Cardiac muscle cell (in vitro differentiated cells and primary cell): ENCODE data around the gene CRELD2. TPM values are rescaled to one million over a fixed set of nuclear protein-coding genes. Genes with fewer than 3 reads are reported as not detected.

Experiments used
- DNase-seq, 2 donors: peaks; one replicate each; pipeline versions ENCODE4 v3.0.0 to v3.0.0-alpha.2; 2010 to 2017; ENCODE audit warnings: low read depth in 1 of 2, low spot score in 1 of 2
- H3K27ac ChIP-seq: fragments of 200-600 bp; sonication (generic); 2 replicates; pipeline ENCODE4 v1.5.1; 2016
- H3K27me3 ChIP-seq: fragments of 200-600 bp; sonication (generic); 2 replicates; pipeline ENCODE4 v1.6.0; 2016; ENCODE audit warnings: control low read depth
- H3K36me3 ChIP-seq: fragments of 200-600 bp; sonication (generic); 2 replicates; pipeline ENCODE4 v1.5.1; 2016; ENCODE audit warnings: control low read depth
- H3K4me1 ChIP-seq: fragments of 200-600 bp; sonication (generic); 2 replicates; pipeline ENCODE4 v1.8.1; 2017; ENCODE audit warnings: low read depth, mild to moderate bottlenecking, mixed run types
- H3K4me3 ChIP-seq: fragments of 200-600 bp; sonication (generic); 2 replicates; pipeline ENCODE4 v1.5.1; 2016; ENCODE audit warnings: mild to moderate bottlenecking
- H3K9me3 ChIP-seq: fragments of 200-600 bp; sonication (generic); 2 replicates; pipeline ENCODE4 v1.5.1; 2017; ENCODE audit warnings: low read depth, mild to moderate bottlenecking, control low read depth
- polyA plus RNA-seq: library from polyadenylated mRNA; unstranded; fragments of >200 nt; fragmentation: Nextera tagmentation; extraction: Ambion mirVana; gene quantifications from 2 replicates; pipeline ENCODE4 v1.2.1, GENCODE V29; 2016
- total RNA-seq: library from RNA; depleted of rRNA; stranded (reverse); fragments of >200 nt; gene quantifications from 2 replicates; pipeline ENCODE4 v1.2.3, GENCODE V29; 2016
- TF ChIP-seq, protein P1 (sequence below): IDR thresholded peaks from 2 replicates; pipeline ENCODE4 v1.5.1; 2012; ENCODE audit warnings: low read depth, mild to moderate bottlenecking, low read length

The CRELD2 gene
- total and polyA plus RNA-seq, 2 experiments from 2014 or later = 36.0 to 112 TPM

GRCh38 chr22:49972163-49973017, 54.0 kb downstream of the CRELD2 start:
- TF ChIP-seq, protein P1, sequence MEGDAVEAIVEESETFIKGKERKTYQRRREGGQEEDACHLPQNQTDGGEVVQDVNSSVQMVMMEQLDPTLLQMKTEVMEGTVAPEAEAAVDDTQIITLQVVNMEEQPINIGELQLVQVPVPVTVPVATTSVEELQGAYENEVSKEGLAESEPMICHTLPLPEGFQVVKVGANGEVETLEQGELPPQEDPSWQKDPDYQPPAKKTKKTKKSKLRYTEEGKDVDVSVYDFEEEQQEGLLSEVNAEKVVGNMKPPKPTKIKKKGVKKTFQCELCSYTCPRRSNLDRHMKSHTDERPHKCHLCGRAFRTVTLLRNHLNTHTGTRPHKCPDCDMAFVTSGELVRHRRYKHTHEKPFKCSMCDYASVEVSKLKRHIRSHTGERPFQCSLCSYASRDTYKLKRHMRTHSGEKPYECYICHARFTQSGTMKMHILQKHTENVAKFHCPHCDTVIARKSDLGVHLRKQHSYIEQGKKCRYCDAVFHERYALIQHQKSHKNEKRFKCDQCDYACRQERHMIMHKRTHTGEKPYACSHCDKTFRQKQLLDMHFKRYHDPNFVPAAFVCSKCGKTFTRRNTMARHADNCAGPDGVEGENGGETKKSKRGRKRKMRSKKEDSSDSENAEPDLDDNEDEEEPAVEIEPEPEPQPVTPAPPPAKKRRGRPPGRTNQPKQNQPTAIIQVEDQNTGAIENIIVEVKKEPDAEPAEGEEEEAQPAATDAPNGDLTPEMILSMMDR = no peak
- no peaks in the 10 kb centered on the region for H3K9me3 ChIP-seq
- H3K27me3 ChIP-seq = peaks cover 20% of the 10 kb centered on the region
- H3K4me1 ChIP-seq = peaks cover 9% of the 10 kb centered on the region
- H3K27ac ChIP-seq = no peak overlapping the region
- no peak for DNase-seq
- H3K36me3 ChIP-seq = no peaks in the 10 kb centered on the region
- H3K4me3 ChIP-seq = no peak overlapping the region

DNA sequence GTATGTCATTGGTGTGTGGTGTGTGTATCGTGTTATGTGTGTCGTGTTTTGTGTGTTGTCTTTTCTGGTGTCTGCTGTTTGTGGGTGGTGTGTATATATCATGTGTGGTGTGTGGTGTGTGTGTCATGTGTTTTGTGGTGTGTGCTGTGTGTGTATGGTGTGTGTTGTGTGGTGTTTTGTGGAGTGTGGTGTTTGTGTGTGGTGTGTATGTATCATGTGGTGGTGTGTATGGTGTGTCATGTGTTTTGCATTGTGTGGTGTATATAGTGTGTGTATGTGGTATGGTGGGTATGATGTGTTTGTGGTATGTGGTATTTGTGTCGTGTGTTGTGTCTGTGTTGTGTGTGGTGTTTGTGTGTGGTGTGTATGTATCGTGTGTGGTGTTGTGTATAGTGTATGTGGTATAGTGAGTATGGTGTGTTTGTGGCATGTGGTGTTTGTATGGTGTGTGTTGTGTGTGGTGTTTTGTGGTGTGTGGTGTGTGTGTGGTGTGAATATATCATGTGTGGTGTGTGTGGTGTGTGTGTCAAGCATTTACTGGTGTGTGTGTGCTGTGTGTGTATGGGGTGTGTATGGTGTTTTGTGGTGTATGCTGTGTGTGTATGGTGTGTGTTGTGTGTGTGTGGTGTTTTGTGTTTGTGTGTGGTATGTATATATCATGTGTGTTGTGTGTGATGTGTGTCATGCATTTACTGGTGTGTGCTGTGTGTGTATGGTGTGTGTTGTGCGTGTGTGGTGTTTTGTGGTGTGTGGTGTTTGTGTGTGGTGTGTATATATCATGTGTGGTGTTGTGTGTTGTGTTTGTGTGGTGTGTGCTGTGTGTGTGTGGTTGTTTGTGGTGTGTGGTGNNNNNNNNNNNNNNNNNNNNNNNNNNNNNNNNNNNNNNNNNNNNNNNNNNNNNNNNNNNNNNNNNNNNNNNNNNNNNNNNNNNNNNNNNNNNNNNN, 54.9 kb downstream of the CRELD2 start:
- peaks cover 20% of the 10 kb centered on the region for H3K27me3 ChIP-seq
- peak in 1 of 2 donors; percentile 36 for DNase-seq
- peaks cover 3% of the 10 kb centered on the region for H3K4me1 ChIP-seq
- no peak overlapping the region for H3K27ac ChIP-seq
- H3K36me3 ChIP-seq = no peaks in the 10 kb centered on the region
- H3K9me3 ChIP-seq = no peaks in the 10 kb centered on the region
- TF ChIP-seq, protein P1 = no peak
- no peak overlapping the region for H3K4me3 ChIP-seq

DNA sequence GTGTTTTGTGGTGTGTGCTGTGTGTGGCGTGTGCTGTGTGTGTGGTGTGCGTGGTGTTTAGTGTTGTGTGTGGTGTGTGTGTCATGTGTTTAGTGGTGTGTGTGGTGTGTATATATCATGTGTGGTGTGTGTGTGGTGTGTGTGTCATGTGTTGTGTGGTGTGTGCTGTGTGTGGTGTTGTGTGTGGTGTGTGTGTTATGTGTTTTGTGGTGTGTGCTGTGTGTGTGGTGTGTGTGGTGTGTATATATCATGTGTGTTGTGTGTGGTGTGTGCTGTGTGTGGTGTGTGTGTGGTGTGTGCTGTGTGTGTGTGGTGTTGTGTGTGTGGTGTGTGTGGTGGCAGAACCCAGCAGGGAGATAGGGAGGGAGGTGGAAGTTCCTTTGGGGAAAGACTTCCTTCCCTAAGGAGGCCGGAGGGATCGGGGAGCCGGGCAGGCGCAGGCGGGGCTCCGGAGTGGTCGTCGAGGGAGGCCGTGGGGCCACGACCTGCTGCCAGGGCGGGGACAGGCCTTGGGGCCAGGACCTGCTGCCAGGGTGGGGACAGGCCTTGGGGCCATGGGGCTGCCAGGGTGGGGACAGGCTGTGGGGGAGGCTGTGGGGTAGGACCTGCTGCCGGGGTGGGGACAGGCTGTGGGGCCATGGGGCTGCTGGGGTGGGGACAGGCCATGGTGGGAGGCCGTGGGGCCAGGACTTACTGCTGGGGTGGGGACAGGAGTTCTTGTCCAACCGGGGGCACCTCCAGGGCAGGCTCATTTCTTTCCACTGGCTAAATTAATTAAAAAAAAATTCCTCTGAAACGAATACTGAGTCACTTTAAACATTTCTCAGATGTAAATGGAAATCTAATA, 57.3 kb downstream of the CRELD2 start:
- no peak overlapping the region for H3K27ac ChIP-seq
- H3K9me3 ChIP-seq = no peaks in the 10 kb centered on the region
- peaks cover 3% of the 10 kb centered on the region for H3K4me1 ChIP-seq
- peak in 1 of 2 donors; percentile 33 for DNase-seq
- peaks cover 20% of the 10 kb centered on the region for H3K27me3 ChIP-seq
- H3K4me3 ChIP-seq = no peak overlapping the region
- no peaks in the 10 kb centered on the region for H3K36me3 ChIP-seq
- TF ChIP-seq, protein P1 = no peak

DNA sequence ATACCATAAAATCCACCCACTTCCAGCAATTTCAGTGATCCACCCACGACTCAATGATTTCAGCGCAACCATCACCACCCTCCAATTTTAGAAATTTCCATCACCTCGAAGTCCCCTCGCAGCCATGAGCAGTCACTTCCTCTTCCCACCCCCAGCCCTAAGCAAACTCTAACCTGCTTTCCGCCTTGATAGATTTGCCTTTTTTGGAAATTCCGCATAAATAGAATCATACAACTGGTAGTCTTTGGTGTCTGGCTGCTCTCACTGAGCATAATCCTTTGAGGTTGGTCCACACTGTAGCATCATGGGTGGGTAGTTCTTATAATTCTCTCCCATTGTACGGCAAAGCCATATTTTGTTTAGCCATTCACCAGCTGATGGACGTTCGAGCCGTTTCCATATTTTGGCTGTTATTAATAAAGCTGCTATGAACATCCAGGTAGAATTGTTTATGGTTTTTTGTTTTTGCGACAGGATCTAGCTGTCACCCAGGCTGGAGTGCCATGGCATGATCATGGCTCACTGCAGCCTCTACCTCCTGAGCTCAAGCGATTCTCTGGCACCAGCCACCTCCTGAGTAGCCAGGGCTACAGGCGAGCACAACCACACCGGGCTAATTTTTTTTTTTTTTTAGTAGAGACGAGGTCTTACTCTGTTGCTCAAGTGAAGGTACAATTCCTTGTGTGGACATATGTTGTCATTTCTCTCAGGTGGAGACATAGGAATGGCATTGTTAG, 58.2 kb downstream of the CRELD2 start:
- DNase-seq = no peak
- no peaks in the 10 kb centered on the region for H3K4me1 ChIP-seq
- H3K27me3 ChIP-seq = peaks cover 13% of the 10 kb centered on the region
- no peaks in the 10 kb centered on the region for H3K9me3 ChIP-seq
- no peaks in the 10 kb centered on the region for H3K36me3 ChIP-seq
- no peak overlapping the region for H3K27ac ChIP-seq
- no peak overlapping the region for H3K4me3 ChIP-seq
- TF ChIP-seq, protein P1 = no peak

Other genes starting within 250 kb of the CRELD2 start
- gene BRD1, start 90.8 kb upstream of the CRELD2 start, total RNA-seq = 40.9 and 42.9 TPM in 2 replicates
- 25.8 and 27.1 TPM in 2 replicates for gene BRD1, start 90.8 kb upstream of the CRELD2 start, polyA plus RNA-seq
- gene ZBED4, start 64.8 kb upstream of the CRELD2 start, total RNA-seq = 11.4 and 18.4 TPM in 2 replicates
- 10.6 and 11.1 TPM in 2 replicates for gene ZBED4, start 64.8 kb upstream of the CRELD2 start, polyA plus RNA-seq
- 10.5 and 21.0 TPM in 2 replicates for gene ALG12, start 196 bp upstream of the CRELD2 start, total RNA-seq
- gene ALG12, start 196 bp upstream of the CRELD2 start, polyA plus RNA-seq = 19.2 and 38.0 TPM in 2 replicates
- gene PIM3, start 42.1 kb downstream of the CRELD2 start, total RNA-seq = 37.4 and 62.2 TPM in 2 replicates
- gene PIM3, start 42.1 kb downstream of the CRELD2 start, polyA plus RNA-seq = 46.1 and 74.4 TPM in 2 replicates
- gene IL17REL, start 94.1 kb downstream of the CRELD2 start, total RNA-seq = 1.8 TPM in 1 of 2 replicates, not detected in the other
- gene IL17REL, start 94.1 kb downstream of the CRELD2 start, polyA plus RNA-seq = not detected in 2 replicates
- gene TTLL8, start 139.7 kb downstream of the CRELD2 start, total RNA-seq = not detected in 2 replicates
- not detected in 2 replicates for gene TTLL8, start 139.7 kb downstream of the CRELD2 start, polyA plus RNA-seq
- gene MLC1, start 166.8 kb downstream of the CRELD2 start, total RNA-seq = 0.11 and 0.27 TPM in 2 replicates
- gene MLC1, start 166.8 kb downstream of the CRELD2 start, polyA plus RNA-seq = 0.32 TPM in 1 of 2 replicates, not detected in the other
- gene MOV10L1, start 171.4 kb downstream of the CRELD2 start, total RNA-seq = 0.18 TPM in 1 of 2 replicates, not detected in the other
- 1.1 TPM in 1 of 2 replicates, not detected in the other for gene MOV10L1, start 171.4 kb downstream of the CRELD2 start, polyA plus RNA-seq